HEK293T (cell line): Measurements from ENCODE around the gene UEVLD.

ENCODE experiments used
- CTCF ChIA-PET: fragments of 350-600 bp; formaldehyde crosslinking; extraction: SDS; loops from one replicate; lab custom pipeline; 2021; ENCODE audit warnings: antibody characterized with exemption, inconsistent platforms; lab: Yijun Ruan, JAX
- POLR2A ChIA-PET: fragments of 350-600 bp; formaldehyde crosslinking; extraction: SDS; loops from one replicate; lab custom pipeline; 2020; ENCODE audit warnings: antibody characterized with exemption, inconsistent platforms; lab: Yijun Ruan, JAX
- DNase-seq: peaks from one replicate; pipeline ENCODE4 v3.0.0; 2012; ENCODE audit warnings: mixed read lengths; ENCODE audit errors: extremely low spot score
- ARNT ChIP-seq: fragments of 450-650 bp; IDR thresholded peaks from 2 replicates; pipeline ENCODE4 v1.6.1; 2017; ENCODE audit warnings: mild to moderate bottlenecking
- BHLHE40 ChIP-seq: fragments of 450-650 bp; IDR thresholded peaks from 2 replicates; pipeline ENCODE4 v1.6.1; 2016; ENCODE audit warnings: mild to moderate bottlenecking, moderate library complexity, borderline replicate concordance
- CTBP1 ChIP-seq: fragments of 450-650 bp; IDR thresholded peaks from 2 replicates; pipeline ENCODE4 v1.6.1; 2016; ENCODE audit warnings: borderline replicate concordance
- ELF4 ChIP-seq: fragments of 450-650 bp; IDR thresholded peaks from 2 replicates; pipeline ENCODE4 v1.6.1; 2017; ENCODE audit warnings: antibody characterized with exemption
- FOXA1 ChIP-seq: fragments of 450-650 bp; IDR thresholded peaks from 2 replicates; pipeline ENCODE4 v1.6.1; 2016; ENCODE audit warnings: mild to moderate bottlenecking
- FOXK2 ChIP-seq: fragments of 450-650 bp; IDR thresholded peaks from 2 replicates; pipeline ENCODE4 v1.6.1; 2016; ENCODE audit warnings: mild to moderate bottlenecking
- FOXM1 ChIP-seq: fragments of 450-650 bp; IDR thresholded peaks from 2 replicates; pipeline ENCODE4 v1.6.1; 2017; ENCODE audit warnings: mild to moderate bottlenecking, borderline replicate concordance
- HDGF ChIP-seq: fragments of 450-650 bp; IDR thresholded peaks from 2 replicates; pipeline ENCODE4 v1.6.1; 2017; ENCODE audit warnings: antibody characterized with exemption, borderline replicate concordance
- L3MBTL2 ChIP-seq: fragments of 450-650 bp; conservative IDR thresholded peaks from 2 replicates; pipeline ENCODE4 v1.6.1; 2016; ENCODE audit warnings: mild to moderate bottlenecking
- LEF1 ChIP-seq: fragments of 450-650 bp; IDR thresholded peaks from 2 replicates; pipeline ENCODE4 v1.6.1; 2017; ENCODE audit warnings: mild to moderate bottlenecking, borderline replicate concordance
- NFRKB ChIP-seq: fragments of 450-650 bp; IDR thresholded peaks from 2 replicates; pipeline ENCODE4 v1.6.1; 2016; ENCODE audit warnings: mild to moderate bottlenecking, moderate library complexity
- PKNOX1 ChIP-seq: fragments of 450-650 bp; IDR thresholded peaks from 2 replicates; pipeline ENCODE4 v1.6.1; 2016
- SP1 ChIP-seq: fragments of 450-650 bp; IDR thresholded peaks from 2 replicates; pipeline ENCODE4 v1.6.1; 2017
- SUZ12 ChIP-seq: fragments of 450-650 bp; IDR thresholded peaks from 2 replicates; pipeline ENCODE4 v1.6.1; 2016; ENCODE audit warnings: mild to moderate bottlenecking
- TARDBP ChIP-seq: fragments of 450-650 bp; IDR thresholded peaks from 2 replicates; pipeline ENCODE4 v1.6.1; 2016
- ZNF384 ChIP-seq: fragments of 450-650 bp; IDR thresholded peaks from 2 replicates; pipeline ENCODE4 v1.6.1; 2016

The UEVLD gene

DNA sequence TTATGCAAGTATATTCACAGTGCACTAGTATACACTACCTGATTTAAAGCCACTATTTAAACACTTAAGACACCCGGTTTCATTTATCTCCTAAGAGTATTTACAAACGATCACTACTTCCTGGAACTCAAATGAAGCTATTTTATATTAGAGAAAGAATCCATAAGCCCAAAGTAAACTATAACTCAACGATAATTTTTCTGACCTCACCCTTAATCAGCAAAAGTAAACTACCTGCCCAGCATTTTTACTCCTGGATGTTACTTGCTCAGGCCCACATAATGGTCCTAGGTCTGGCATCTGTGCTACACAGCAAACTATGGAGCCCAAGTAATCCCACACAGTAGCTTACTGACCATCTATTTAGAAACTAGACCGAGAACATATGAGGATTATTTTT lies 95.2 kb downstream of the UEVLD start:
- ChIA-PET POLR2A (no interaction called here), CTCF (interaction anchor here (1.0 kb wide), 1 partner anchor 13 kb away, joined by 3 read pairs; no protein-coding TSS in a partner anchor)
- TF ChIP-seq SUZ12 (no peak), ARNT (no peak), ELF4 (no peak), HDGF (no peak), FOXK2 (no peak), CTBP1 (no peak), L3MBTL2 (no peak), ZNF384 (no peak), TARDBP (no peak), FOXM1 (no peak), SP1 (no peak)
- DNase-seq, result no peak

- no peak for DNase-seq
- CTCF ChIA-PET, result interaction anchor here (1.0 kb wide), 1 partner anchor 13 kb away, joined by 3 read pairs; no protein-coding TSS in a partner anchor
- POLR2A ChIA-PET, result no interaction called here
- no peak for TF ChIP-seq BHLHE40
- no peak for TF ChIP-seq PKNOX1
Observed at GRCh38 chr11:18492888-18493287, 95.6 kb downstream of the UEVLD start.

- TF ChIP-seq ZNF384 (no peak), BHLHE40 (no peak), LEF1 (no peak), HDGF (no peak), NFRKB (no peak), FOXM1 (no peak), ARNT (no peak), ELF4 (no peak), TARDBP (no peak), CTBP1 (no peak), PKNOX1 (no peak), SUZ12 (no peak), FOXA1 (no peak), L3MBTL2 (no peak), SP1 (no peak), FOXK2 (no peak)
- no peak for DNase-seq
- ChIA-PET CTCF (no interaction called here), POLR2A (no interaction called here)
Observed at GRCh38 chr11:18491924-18492323, 96.6 kb downstream of the UEVLD start.

- TF ChIP-seq HDGF, result no peak
- no peak for TF ChIP-seq PKNOX1
- TF ChIP-seq FOXA1, result no peak
- TF ChIP-seq FOXM1, result no peak
- no peak for TF ChIP-seq SUZ12
- no peak for TF ChIP-seq L3MBTL2
- no peak for TF ChIP-seq SP1
- no peak for TF ChIP-seq LEF1
- no peak for TF ChIP-seq BHLHE40
- no peak for TF ChIP-seq FOXK2
- TF ChIP-seq ELF4, result no peak
- no peak for TF ChIP-seq CTBP1
- no peak for TF ChIP-seq ARNT
- no peak for TF ChIP-seq NFRKB
- no peak for TF ChIP-seq TARDBP
- TF ChIP-seq ZNF384, result no peak
- no peak for DNase-seq
- ChIA-PET POLR2A (no interaction called here), CTCF (no interaction called here)
Observed at GRCh38 chr11:18490736-18491485, 97.6 kb downstream of the UEVLD start.

- CTCF ChIA-PET, result no interaction called here
- POLR2A ChIA-PET, result no interaction called here
- TF ChIP-seq TARDBP (no peak), SUZ12 (no peak), CTBP1 (no peak), LEF1 (no peak), BHLHE40 (no peak), HDGF (no peak), SP1 (no peak), ARNT (no peak), L3MBTL2 (no peak), ZNF384 (no peak)
- DNase-seq, result no peak
Observed at GRCh38 chr11:18490319-18490718, 98.2 kb downstream of the UEVLD start.

GRCh38 chr11:18485913-18486528 lies 102.5 kb downstream of the UEVLD start:
- DNase-seq, result no peak
- CTCF ChIA-PET, result no interaction called here
- POLR2A ChIA-PET, result no interaction called here
- TF ChIP-seq SUZ12 (no peak), HDGF (no peak), NFRKB (no peak), FOXK2 (no peak)
